GM23248 (cell line): ENCODE results near the gene HIVEP3.

Source experiments
- EZH2 ChIP-seq: fragments of 200-600 bp; sonication (generic); IDR thresholded peaks from 2 replicates; pipeline ENCODE4 v1.6.1; 2018; ENCODE audit warnings: antibody characterized with exemption, mild to moderate bottlenecking; ENCODE audit not compliant: insufficient read depth, poor library complexity, severe bottlenecking
- EZH2phosphoT487 ChIP-seq: fragments of 200-600 bp; sonication (generic); IDR thresholded peaks from 2 replicates; pipeline ENCODE4 v1.6.1; 2018; ENCODE audit warnings: antibody characterized with exemption, moderate library complexity, mild to moderate bottlenecking, low read depth; ENCODE audit not compliant: insufficient read depth

DNA sequence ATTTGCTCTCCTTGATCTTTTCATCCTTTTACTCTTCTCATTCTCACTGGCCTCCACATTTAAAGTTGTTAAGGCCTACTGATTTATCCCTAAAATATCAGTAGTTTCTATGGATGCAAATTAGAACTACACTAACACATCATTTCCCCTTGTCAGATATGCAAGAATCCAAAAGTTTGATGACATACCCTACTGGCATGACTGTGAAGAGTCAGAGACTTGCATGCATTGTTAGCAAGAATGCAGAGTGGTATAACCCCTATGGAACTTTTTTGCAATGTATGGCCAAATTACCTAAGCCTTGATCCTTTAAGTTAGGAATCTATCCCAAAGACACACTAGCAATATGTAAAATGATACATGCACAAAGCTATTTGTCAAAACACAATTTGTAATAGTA, 23.6 kb upstream of the HIVEP3 start:
- TF ChIP-seq EZH2 = no peak
- TF ChIP-seq EZH2phosphoT487 = no peak
